ENCODE measurements around the gene CMTM8.

GRCh38 chr3:32410367-32411246 lies 172.1 kb downstream of the CMTM8 start:
- TF ChIP-seq ZNF274 (IDR thresholded peaks at IDR 0.05; ENCODE audit: low read depth, low read length) (no peak), SUZ12 (IDR thresholded peaks at IDR 0.05; ENCODE audit: extremely low read depth, insufficient read depth, insufficient read length) (no peak), YY1 (IDR thresholded peaks at IDR 0.05; ENCODE audit: insufficient read depth, insufficient read length) (no peak)
